Aorta (tissue), 5 donors: ENCODE data around the gene TACC3. TPM values are rescaled to one million over a fixed set of nuclear protein-coding genes. Genes with fewer than 3 reads are reported as not detected.

Experiments
- ATAC-seq: fragments of 200-7000 bp; cut with Tn5 transposase; one replicate; pipeline ENCODE4 v1.9.1; 2022; ENCODE audit warnings: moderate library complexity; ENCODE audit not compliant: low FRiP score
- DNase-seq, 2 donors: peaks; one replicate each; pipeline ENCODE4 v3.0.0-alpha.2; 2020
- H3K27ac ChIP-seq, 2 donors: one replicate each; pipeline ENCODE4 v1.5.1; 2013; ENCODE audit warnings: low read length in 2 of 2, mild to moderate bottlenecking in 2 of 2, moderate library complexity in 2 of 2, control low read depth in 1 of 2, inconsistent platforms in 1 of 2, low read depth in 1 of 2
- H3K27me3 ChIP-seq, 2 donors: one replicate each; pipeline ENCODE4 v1.6.1; 2013; ENCODE audit warnings: control low read depth in 1 of 2, low read length in 1 of 2, mild to moderate bottlenecking in 1 of 2, moderate library complexity in 1 of 2; ENCODE audit not compliant: insufficient read depth in 2 of 2, control insufficient read depth in 1 of 2
- H3K36me3 ChIP-seq, 2 donors: one replicate each; pipeline ENCODE4 v1.6.1; 2013; ENCODE audit warnings: control low read depth in 1 of 2, low read length in 1 of 2, mild to moderate bottlenecking in 1 of 2; ENCODE audit not compliant: insufficient read depth in 2 of 2, control insufficient read depth in 1 of 2
- H3K4me1 ChIP-seq, 2 donors: one replicate each; pipeline ENCODE4 v1.6.1; 2013; ENCODE audit warnings: low read length in 2 of 2, control low read depth in 1 of 2, mild to moderate bottlenecking in 1 of 2, moderate library complexity in 1 of 2; ENCODE audit not compliant: insufficient read depth in 2 of 2, control insufficient read depth in 1 of 2
- H3K4me3 ChIP-seq, 2 donors: one replicate each; pipeline ENCODE4 v1.5.1; 2013; ENCODE audit warnings: low read length in 2 of 2, control low read depth in 1 of 2, mild to moderate bottlenecking in 1 of 2
- H3K9me3 ChIP-seq: one replicate; pipeline ENCODE4 v1.6.1; 2013; ENCODE audit warnings: mild to moderate bottlenecking, low read length; ENCODE audit not compliant: control insufficient read depth
- WGBS, 2 donors: extraction: QIAGEN DNeasy Blood & Tissue Kit; methylation state at CpG; one replicate each; pipeline ENCODE4 v1.1.7; 2013; 5-methylcytosine and 5-hydroxymethylcytosine counted together
- intact Hi-C, 2 donors: fragments of 100-400 bp; cut with DNase I; formaldehyde crosslinking; loops; one replicate each; pipeline versions ENCODE4 v1.14.2 to v1.15.0; 2022
- polyA plus RNA-seq, 2 donors: library from polyadenylated mRNA; stranded (reverse); fragments of 200-250 nt; gene quantifications; one replicate each; pipeline ENCODE4 v1.2.3, GENCODE V29; 2013
- total RNA-seq, 2 donors: library from RNA; stranded (reverse); fragmentation: NEBNext Ultra II Directional; extraction: Animal tissue kit (Norgen Biotek cat#: 25700); gene quantifications; one replicate each; pipeline ENCODE4 v1.2.1, GENCODE V29; 2021
- donor health status: healthy with polysubstance abuse.
- donor health status: Bipolar disorder and iron deficiency.
- donor health status: DM: no; HTN: no; CAD: no.
- donor health status: DM: no; HTN: no; CAD: no.
- donor health status: DM: yes; HTN: yes; CAD: no.

TACC3 gene
- total and polyA plus RNA-seq, 4 donors = 5.2 to 16.1 (median 8.4) TPM

- DNase-seq (peak; percentile 92 to 95), ATAC-seq (peak; percentile 72)
- no peaks in the 10 kb centered on the region for H3K36me3 ChIP-seq
- intact Hi-C loops = loop anchor here in 1 of 2 donors (10.0 kb wide), 1 partner anchor 372 kb away; no protein-coding TSS in a partner anchor
- H3K27ac ChIP-seq = no peak overlapping the region
- H3K4me1 ChIP-seq = no peaks in the 10 kb centered on the region
- H3K4me3 ChIP-seq = no peak overlapping the region
- WGBS, 2 donors = 65 to 66% methylated on average over 17 of the region's 17 CpGs
- no peaks in the 10 kb centered on the region for H3K9me3 ChIP-seq
- H3K27me3 ChIP-seq = no peaks in the 10 kb centered on the region
Observed at GRCh38 chr4:1726146-1726934, 5.0 kb downstream of the TACC3 start.

- Histone ChIP-seq H3K36me3 (no peaks in the 10 kb centered on the region), H3K4me3 (no peak overlapping the region), H3K9me3 (no peaks in the 10 kb centered on the region), H3K27ac (no peak overlapping the region), H3K4me1 (no peaks in the 10 kb centered on the region), H3K27me3 (no peaks in the 10 kb centered on the region)
- peak; percentile 80 to 86 for DNase-seq
- ATAC-seq = peak; percentile 42
- WGBS, 2 donors = 74 to 77% methylated on average over 18 of the region's 18 CpGs
- intact Hi-C loops = loop anchor here in 1 of 2 donors (2.0 to 10.0 kb wide), 2 partner anchors 35 to 373 kb away; no protein-coding TSS in a partner anchor
Observed at GRCh38 chr4:1727117-1728031, 6.1 kb downstream of the TACC3 start.

- Histone ChIP-seq H3K4me3 (no peak overlapping the region), H3K36me3 (no peaks in the 10 kb centered on the region), H3K9me3 (no peaks in the 10 kb centered on the region), H3K27ac (no peak overlapping the region), H3K4me1 (no peaks in the 10 kb centered on the region), H3K27me3 (no peaks in the 10 kb centered on the region)
- DNase-seq = peak; percentile 42 to 68
- WGBS, 2 donors = 93 to 95% methylated on average over 31 of the region's 31 CpGs
- intact Hi-C loops = loop anchor here in 1 of 2 donors (2.0 to 10.0 kb wide), 2 partner anchors 36 to 374 kb away; no protein-coding TSS in a partner anchor
- no peak for ATAC-seq
Observed at GRCh38 chr4:1728061-1728980, 7.0 kb downstream of the TACC3 start.

GRCh38 chr4:1730532-1731135 lies 9.3 kb downstream of the TACC3 start:
- Histone ChIP-seq H3K27ac (no peak overlapping the region), H3K4me3 (no peak overlapping the region), H3K27me3 (no peaks in the 10 kb centered on the region), H3K9me3 (no peaks in the 10 kb centered on the region), H3K36me3 (no peaks in the 10 kb centered on the region), H3K4me1 (no peaks in the 10 kb centered on the region)
- DNase-seq (peak in 1 of 2 donors; percentile 39), ATAC-seq (no peak)
- WGBS, 2 donors = 93 to 98% methylated on average over 16 of the region's 16 CpGs
- intact Hi-C loops = no loop called here

- Histone ChIP-seq H3K27ac (no peak overlapping the region), H3K4me1 (no peaks in the 10 kb centered on the region), H3K9me3 (no peaks in the 10 kb centered on the region), H3K36me3 (no peaks in the 10 kb centered on the region), H3K27me3 (no peaks in the 10 kb centered on the region), H3K4me3 (no peak overlapping the region)
- intact Hi-C loops = no loop called here
- WGBS, 2 donors = 96% methylated on average over 10 of the region's 10 CpGs
- peak in 1 of 2 donors; percentile 30 for DNase-seq
- no peak for ATAC-seq
Observed at GRCh38 chr4:1731180-1731579, 9.9 kb downstream of the TACC3 start.

- Histone ChIP-seq H3K27me3 (no peaks in the 10 kb centered on the region), H3K36me3 (no peaks in the 10 kb centered on the region), H3K9me3 (no peaks in the 10 kb centered on the region), H3K4me1 (no peaks in the 10 kb centered on the region), H3K4me3 (no peak overlapping the region), H3K27ac (no peak overlapping the region)
- peak in 1 of 2 donors; percentile 17 for DNase-seq
- intact Hi-C loops = no loop called here
- 93 to 94% methylated on average over 10 of the region's 10 CpGs for WGBS, 2 donors
- ATAC-seq = no peak
Observed at GRCh38 chr4:1732911-1733310, 11.6 kb downstream of the TACC3 start.

- Histone ChIP-seq H3K4me1 (no peaks in the 10 kb centered on the region), H3K27me3 (no peaks in the 10 kb centered on the region), H3K4me3 (no peak overlapping the region), H3K9me3 (peaks cover 4% of the 10 kb centered on the region), H3K27ac (no peak overlapping the region), H3K36me3 (no peaks in the 10 kb centered on the region)
- intact Hi-C loops = no loop called here
- DNase-seq (no peak), ATAC-seq (peak; percentile 5)
- WGBS, 2 donors = 94 to 95% methylated on average over 20 of the region's 20 CpGs
Observed at GRCh38 chr4:1735215-1735614, 13.9 kb downstream of the TACC3 start.

- intact Hi-C loops = no loop called here
- Histone ChIP-seq H3K4me1 (no peaks in the 10 kb centered on the region), H3K4me3 (no peak overlapping the region), H3K9me3 (peaks cover 4% of the 10 kb centered on the region), H3K36me3 (no peaks in the 10 kb centered on the region), H3K27me3 (no peaks in the 10 kb centered on the region), H3K27ac (no peak overlapping the region)
- ATAC-seq (no peak), DNase-seq (no peak)
- 94 to 96% methylated on average over 13 of the region's 13 CpGs for WGBS, 2 donors
Observed at GRCh38 chr4:1736812-1737211, 15.5 kb downstream of the TACC3 start.
